ENCODE measurements around the gene MYO1D. TPM values are rescaled to one million over a fixed set of nuclear protein-coding genes. Genes with fewer than 3 reads are reported as not detected.

MYO1D gene
- total and polyA plus RNA-seq, 2 of the 13 experiments (the other 11 are each of a cell fraction or from before 2014, with no cell fraction given), result 13.2 to 17.3 TPM

DNA sequence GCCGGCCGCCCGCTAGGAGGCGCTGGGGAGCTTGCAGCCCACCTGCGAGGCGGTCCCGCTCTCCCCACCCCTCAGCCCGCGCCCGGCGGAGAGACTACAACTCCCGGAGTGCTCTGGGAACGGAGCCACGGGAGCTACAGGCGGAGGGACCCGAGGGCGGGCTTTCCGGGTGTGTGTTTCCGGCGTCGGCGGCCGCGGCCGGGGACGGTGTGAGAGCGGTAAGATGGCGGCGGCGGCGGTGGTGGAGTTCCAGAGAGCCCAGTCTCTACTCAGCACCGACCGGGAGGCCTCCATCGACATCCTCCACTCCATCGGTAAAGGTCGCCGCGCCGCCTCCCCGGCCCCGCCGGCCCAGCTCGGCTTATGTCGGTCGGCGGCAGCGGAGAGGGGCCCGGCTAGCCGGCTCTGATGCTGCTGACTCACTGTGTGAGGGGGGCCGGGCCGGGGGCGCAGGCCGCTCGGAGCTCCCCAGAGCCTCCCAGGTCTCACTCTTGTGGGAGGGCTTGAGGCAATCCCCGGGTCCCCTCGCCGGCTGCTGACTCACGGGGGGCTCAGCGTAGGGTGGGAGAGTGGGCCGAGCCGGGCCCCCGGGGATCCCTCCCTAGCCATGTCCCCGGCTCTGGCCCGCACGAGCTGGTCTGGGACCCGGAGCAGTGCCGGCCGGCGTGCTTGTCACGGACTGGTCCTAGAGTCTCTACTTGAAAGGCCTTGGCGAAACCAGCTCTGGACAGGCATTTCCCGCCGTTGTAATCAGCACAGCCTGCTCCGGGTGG lies 432.4 kb downstream of the MYO1D start, which contains the start of gene PSMD11 (continued):
- TF ChIP-seq, protein P1, sequence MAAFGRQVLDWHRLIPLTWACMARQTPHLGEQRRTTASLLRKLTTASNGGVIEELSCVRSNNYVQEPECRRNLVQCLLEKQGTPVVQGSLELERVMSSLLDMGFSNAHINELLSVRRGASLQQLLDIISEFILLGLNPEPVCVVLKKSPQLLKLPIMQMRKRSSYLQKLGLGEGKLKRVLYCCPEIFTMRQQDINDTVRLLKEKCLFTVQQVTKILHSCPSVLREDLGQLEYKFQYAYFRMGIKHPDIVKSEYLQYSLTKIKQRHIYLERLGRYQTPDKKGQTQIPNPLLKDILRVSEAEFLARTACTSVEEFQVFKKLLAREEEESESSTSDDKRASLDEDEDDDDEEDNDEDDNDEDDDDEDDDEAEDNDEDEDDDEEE (CRISPR knock-in tag; IDR thresholded peaks at IDR 0.05), result no peak
- TF ChIP-seq HNF4G (IDR thresholded peaks at IDR 0.05; ENCODE audit: borderline replicate concordance, low read depth, low read length) (no peak; the same call in 1 of the 2 replicates), HNF4G (CRISPR knock-in tag; IDR thresholded peaks at IDR 0.05; ENCODE audit: borderline replicate concordance, low read depth) (no peak), ZNF556 (CRISPR knock-in tag; IDR thresholded peaks at IDR 0.05; ENCODE audit: borderline replicate concordance) (peak; percentile 63; the same call in 1 of the 2 replicates), RBM39 (IDR thresholded peaks at IDR 0.05; ENCODE audit: low read depth, low read length, poor library complexity, severe bottlenecking) (no peak), ZXDC (CRISPR knock-in tag; IDR thresholded peaks at IDR 0.05) (no peak), ZSCAN20 (CRISPR knock-in tag; IDR thresholded peaks at IDR 0.05; ENCODE audit: borderline replicate concordance) (no peak; the same call in 1 of the 2 replicates), CEBPG (CRISPR knock-in tag; IDR thresholded peaks at IDR 0.05) (peak; percentile 36), YY1 (IDR thresholded peaks at IDR 0.05; ENCODE audit: insufficient read depth, insufficient replicate concordance, low read depth, low read length) (peak; percentile 95), ZNF770 (CRISPR knock-in tag; IDR thresholded peaks at IDR 0.05) (no peak), NKX3-1 (CRISPR knock-in tag; IDR thresholded peaks at IDR 0.05) (no peak; the same call in 1 of the 2 replicates), KMT2B (CRISPR knock-in tag; IDR thresholded peaks at IDR 0.05) (peak; percentile 94), DNMT3B (CRISPR knock-in tag; conservative IDR thresholded peaks at IDR 0.05) (no peak), RERE (CRISPR knock-in tag; IDR thresholded peaks at IDR 0.05; ENCODE audit: low read depth) (no peak), ZNF333 (CRISPR knock-in tag; IDR thresholded peaks at IDR 0.05; ENCODE audit: borderline replicate concordance) (0 out of 2 replicates have a peak, but pooled peaks have one; percentile 40), ZNF501 (CRISPR knock-in tag; IDR thresholded peaks at IDR 0.05) (peak; percentile 94), SOX6 (IDR thresholded peaks at IDR 0.05) (no peak), SOX6 (CRISPR knock-in tag; IDR thresholded peaks at IDR 0.05) (peak; percentile 59)

Data from HepG2 (cell line).